NCI-H2196 treated with DMSO at 0.1 percent for 48 hours (cell line): ENCODE results near the gene CERS3.

Experiments
- DNase-seq: peaks from one replicate; lab custom pipeline; 2025; ENCODE audit not compliant: unreplicated experiment; lab: John Stamatoyannopoulos, UW

The CERS3 gene

DNA sequence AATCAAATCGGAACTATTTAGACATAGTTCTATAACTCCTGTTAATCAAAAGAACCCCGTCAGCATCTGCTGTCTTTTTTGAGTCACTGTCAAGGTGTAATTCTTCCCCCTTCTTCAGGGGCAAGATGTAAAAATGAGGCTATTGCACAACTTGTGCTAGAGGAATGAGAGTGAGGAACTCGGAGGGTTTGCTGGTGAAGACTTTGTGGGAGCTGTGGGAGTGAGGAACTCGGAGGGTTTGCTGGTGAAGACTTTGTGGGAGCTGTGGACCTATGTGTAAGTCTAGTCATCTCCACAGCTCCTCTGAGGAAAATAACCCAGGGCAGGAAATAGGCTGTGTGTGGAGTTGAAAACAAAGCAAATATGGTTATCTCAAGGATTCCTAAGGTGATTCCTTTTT is 2.5 kb upstream of the CERS3 start:
- DNase-seq = no peak

DNA sequence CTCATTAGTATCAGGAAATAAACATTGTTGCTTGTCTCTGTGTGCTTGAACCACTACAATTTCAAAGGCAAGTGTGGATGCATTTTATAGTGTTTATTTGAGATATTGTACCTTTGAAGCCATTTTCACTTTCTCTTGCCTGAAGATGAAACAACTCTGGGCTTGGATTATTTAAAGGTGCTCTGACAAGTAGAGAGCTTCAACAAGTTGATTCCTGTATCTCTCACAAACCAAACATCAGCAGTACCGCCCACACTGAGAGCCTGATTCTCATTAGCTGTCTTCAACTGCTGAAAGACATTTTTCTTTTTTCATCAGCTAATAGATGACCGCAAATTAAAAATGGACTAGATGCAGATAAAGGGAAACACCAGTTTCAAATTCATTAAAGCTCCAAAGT is 806 bp upstream of the CERS3 start:
- DNase-seq = no peak

DNA sequence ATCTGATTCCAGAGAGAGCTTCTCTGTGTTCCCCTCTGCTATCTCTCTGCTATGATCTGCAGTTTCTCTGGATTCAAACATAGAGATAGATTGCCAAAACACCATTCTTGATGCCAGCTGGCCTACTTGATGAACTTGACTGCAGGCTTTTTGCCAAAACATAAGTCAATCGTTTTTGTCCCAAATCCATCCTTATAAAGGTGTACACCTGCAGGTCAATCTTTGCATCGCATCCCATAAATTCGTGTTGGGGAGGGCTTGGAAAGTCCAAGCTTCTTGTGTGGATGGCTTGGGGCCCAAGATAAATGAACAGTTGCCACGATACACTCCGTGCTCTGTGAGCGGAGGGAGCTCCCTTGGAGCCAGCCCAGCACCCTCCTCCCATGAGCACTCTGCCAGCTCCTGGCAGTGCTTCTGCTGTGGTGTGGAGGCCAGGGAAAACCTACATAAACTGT is 2.7 kb downstream of the CERS3 start:
- DNase-seq = no peak

DNA sequence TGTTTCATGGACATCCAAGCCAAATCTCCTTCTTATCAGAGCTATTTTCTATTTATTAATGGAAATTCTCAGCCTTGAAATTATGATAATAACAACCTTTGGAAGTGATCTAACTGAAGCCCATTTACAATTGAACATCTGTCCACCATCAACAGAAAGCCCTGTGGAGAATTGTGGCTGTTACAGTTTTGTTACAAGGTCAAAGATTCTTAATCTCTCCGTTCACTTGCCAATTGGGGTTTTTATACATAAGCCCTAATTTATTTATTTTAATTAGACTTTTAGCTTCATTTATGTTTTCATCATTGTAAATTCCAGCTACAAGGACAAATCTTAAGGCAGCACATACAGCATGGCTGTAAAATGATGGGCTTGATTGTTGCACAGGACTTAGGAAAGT is 3.3 kb downstream of the CERS3 start:
- no peak for DNase-seq

DNA sequence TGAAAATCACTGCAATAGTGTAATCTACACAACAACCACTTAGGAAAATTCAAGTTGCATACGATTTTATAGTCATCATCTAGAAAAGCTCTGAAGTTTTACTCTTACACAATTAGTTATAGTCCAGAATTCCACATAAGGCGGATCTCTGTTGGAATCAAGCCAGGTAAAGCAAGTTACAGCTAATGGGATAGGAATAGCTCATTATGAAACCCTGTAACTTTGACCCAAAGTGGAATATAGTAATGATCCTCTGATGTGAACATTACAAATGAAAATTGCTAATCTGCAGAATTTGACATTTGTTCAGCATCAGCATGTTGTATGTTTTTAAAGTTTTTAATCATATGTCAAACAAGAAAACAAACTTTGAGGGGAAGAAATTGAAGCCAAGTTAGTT is 4.4 kb downstream of the CERS3 start:
- DNase-seq = no peak

DNA sequence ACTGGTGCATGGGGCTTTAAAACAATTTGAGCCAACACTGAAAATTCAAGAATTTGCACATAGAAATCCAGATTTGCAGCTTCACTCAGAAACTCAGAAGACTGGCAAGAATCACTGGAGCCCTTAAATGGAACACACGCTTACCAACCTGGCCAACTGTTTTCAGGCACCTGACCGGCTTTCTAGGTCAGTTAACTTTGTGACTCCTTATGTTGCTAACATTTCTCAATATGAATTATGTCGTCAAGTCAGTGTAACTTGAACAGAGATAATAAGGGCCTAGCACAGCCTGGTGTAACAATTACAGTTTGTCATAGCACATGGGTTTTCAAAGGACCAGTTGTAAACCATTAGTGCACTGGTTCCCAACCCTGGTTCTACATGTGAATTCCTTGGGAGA is 6.8 kb downstream of the CERS3 start:
- DNase-seq = no peak

DNA sequence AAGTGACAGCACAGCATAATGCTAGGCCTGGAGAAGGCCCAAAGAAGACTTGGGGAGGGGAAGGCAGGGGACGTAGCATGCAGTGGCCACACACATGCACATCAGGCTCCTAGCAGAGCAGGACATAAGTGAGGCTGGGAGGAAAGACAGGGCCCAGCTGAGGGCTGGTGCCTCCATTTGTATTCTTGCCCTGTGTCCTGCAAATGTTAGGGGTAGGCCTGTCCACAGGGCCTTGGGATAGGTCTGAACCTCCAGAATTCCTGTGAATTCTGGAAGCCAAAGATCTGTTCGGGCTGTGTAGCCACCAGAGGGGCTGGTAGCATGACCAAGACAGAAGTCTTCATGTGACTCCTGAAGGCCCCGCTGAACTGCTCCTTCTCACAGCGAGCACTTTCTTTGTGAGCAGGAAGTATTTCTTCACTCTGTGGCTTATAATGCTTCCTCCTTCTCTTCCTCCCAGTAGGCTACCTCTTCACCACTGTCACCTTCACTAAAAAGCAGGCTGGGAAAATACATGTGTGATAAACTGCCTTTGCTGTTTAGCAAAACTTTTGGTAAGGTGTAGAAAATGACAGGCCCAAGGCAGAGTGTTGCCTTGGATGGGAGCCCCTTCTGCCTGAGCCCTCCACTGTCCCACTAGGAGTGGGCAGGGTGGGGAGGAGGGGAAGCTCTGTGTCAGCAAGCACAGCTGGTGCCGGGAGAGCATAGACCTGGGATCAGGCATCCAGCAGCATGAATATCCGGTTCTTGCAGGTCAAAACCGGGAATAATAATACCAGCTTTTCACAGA is 8.4 kb downstream of the CERS3 start:
- no peak for DNase-seq

DNA sequence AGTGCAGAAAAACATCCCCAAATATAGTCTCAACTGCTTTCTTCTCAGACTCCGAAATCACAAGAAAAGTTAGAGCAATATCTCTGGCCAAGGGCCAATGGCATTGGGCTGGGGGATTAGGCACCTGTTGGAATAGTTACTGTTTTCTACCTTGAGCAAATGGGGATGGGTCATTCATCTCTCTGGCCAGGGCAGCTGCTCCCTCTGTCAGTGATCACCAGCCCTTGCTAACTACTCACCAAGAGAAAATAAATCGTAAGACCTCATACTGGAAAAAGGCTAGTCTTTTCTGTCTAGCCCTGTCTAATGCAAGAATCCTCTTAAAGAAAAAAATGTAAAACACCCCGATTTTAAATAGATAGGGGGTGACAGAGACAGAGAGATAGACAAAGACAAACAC is 10.9 kb downstream of the CERS3 start:
- DNase-seq = no peak

DNA sequence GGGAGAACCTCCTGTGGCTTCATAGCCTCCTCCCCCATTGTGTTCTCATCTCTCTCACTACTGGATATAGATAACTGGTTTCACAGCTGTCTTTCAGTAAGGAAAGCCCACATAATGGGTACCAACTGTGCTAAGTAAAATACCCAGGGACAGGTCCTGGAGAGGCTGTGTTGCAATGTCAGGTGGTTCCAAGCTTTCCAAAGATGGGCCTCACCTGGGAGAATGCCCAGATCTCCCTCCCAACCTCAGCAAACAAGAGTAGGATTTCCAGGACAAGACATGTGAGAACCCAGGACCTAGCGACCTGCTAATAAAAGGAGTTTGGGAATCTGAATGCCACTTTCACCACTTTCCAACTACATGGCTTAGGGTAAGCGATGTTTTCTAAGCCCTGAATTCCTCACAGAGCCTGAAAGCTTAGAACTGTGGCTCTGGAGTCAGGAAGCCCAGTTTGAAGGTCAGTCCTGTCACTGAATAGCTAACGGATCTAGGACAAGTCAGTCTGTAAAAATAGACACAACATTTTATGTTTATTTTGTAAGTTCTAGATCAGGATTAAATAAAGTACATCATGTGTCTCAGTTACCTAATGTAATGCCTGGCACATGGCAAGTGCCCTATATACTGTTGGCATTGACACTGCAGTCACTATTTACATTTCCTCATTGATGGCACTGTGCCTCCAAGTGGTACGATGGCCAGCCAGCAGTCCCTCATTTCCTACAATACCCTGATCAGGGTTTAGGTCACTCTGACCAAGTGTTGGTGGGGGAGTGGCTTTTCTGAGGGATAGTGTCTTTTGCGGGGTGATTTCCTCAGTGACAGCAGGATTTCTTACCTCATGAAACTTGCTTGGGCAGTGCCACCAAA is 11.9 kb downstream of the CERS3 start:
- no peak for DNase-seq

DNA sequence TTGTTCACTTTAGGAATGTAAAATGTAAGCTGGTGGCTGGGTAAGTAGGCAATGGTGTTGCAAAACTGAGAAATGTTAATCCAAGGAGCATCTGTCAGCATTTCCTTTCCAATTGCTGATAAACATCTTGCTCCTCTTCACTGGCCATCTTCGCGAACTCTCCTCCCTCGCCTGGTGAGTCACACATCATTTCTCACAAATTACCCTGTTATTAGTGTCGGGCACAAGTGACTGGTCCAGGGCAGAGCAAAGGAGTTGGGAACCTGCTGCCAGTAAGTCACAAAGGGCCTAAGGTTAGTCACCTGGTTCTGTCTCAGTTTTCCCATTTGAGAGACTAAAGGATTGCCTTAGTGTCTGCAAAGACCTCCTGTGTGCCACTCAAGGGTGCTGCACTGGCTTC is 13.0 kb downstream of the CERS3 start:
- no peak for DNase-seq

DNA sequence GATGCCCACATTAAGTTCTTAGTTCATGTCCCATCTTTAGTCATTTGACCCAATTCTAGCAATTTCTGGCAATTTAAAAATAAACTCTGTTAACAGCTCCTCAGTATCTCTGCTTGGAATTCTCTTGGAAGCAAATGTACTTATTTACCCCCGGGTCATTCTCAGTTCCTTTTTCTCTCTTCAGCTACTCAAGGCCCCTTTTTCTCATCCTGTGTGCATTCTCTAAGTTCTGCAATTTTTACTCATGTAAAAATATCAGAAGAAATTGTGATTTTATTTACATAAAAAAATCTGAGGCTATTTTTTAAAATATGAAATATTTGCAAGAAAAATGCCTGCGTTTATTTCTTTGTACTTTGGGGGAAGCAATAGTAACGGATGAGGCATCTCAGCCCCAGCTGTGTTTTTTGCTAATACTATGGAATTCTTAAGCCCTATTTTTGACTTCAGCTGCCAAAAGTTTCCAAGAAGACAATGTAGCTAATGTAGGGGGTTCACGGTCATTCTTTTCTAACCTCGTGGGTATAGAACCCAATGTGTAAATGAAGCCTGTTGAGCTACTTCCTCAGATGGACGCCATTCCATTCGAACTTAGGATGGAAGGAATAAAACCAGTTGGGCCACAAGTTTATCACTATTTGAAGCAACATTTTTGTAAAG is 20.0 kb downstream of the CERS3 start:
- no peak for DNase-seq

DNA sequence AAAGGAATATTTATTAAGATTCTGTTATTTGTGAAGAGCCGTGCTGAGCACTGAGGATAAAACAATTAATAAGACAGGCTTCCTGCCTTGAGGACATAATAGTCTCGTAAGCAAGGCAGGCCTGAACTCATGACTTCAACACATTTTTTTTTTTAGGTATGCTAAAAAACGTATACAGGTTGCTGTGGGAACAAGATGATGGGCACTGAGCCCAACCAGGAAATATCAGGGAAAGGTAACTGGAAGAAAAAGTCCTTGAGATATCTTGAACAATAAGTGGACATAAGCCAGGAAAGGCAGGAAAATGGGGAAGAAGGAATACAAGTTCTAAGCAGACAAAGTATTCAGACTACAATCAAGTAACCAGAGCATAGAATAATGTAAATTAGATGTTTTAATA is 26.1 kb downstream of the CERS3 start:
- no peak for DNase-seq

DNA sequence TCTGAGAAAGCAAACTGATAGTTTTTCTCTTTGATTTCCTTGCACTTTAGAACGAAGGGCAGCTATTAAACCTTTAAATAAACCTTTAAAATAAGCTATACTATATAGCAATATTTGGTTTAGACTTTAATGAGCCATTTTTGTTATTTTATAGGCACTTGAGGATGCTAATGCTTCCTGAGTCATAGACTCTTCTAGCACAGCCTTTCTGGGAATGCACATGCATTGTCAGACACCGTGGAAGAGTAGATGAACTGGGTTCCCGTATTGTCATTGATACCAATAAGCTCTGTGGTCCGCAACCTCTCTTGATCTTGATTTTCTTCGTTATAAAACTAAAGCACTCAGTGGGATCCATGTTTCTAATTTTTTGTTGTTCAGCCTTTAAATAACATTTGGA is 27.6 kb downstream of the CERS3 start:
- DNase-seq = no peak

DNA sequence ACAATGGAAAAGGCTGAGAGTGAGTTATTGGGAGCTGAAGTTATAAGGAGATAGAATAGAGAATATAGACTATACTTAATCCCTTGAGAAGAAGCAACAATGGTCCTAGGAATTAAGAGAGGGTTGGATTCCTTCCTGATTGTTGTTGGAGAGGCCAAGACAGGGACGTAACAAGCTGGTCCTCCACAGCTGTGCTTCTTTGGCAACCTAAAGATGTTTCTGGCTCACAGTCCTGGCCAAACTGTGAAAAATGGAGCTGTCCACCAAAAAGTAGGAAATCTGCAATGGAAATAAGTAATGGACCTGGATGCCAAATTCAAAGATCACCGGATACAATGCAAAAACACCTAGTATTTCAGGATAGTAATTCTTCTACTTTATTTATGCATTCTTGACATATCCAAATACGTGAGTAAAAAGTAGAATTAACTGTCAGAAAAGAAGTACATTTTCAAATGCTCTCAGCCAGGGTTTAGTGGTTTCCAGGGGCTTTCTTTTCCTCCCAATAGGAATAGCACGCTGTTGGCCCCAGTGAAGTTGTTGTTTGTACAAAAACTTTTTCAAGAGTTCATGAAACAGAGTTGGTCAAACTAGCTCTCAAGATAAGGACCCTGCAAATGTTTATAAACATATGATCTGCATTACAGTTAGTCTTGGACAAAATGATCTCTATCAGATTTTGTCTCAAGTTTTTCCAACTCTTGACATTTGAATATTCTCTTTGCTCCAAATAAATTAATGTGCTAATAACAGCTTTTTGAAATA is 28.3 kb downstream of the CERS3 start:
- DNase-seq = no peak

DNA sequence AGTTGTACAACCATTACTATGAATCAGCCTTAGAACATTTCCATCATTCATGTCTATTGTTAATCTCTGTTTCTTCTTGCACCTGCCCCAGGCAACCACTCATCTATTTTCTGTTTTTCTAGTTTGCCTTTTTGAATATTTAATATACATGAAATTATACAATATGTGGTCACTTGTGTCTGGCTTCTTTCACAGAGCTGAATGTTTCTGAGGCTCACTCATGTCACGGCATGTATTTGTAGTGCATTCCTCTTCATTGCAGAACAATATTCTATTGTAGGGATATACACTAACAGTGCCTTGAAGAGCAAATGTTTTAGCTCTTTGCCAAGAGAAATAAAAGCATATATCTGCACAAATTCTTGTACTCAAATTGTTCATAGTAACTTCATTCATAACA is 32.9 kb downstream of the CERS3 start:
- DNase-seq = no peak

DNA sequence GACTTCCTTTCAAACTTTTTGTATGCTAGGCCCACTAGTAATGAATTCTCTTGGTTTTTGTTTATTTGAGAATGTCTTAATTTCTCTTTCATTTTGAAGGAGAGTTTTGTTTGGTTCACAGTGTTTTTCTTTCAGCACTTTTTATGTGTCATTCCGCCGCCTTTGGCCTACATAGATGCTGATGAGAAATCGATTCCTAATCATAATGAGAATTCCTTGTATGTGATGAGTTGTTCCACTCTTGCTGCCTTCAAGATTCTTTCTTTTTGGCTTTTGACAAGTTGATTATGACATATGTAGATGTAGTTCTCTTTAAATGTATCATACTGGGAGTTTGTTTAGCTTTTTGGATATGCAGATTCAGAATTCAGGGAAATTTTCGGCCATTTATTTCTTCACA is 35.5 kb downstream of the CERS3 start:
- DNase-seq = no peak

DNA sequence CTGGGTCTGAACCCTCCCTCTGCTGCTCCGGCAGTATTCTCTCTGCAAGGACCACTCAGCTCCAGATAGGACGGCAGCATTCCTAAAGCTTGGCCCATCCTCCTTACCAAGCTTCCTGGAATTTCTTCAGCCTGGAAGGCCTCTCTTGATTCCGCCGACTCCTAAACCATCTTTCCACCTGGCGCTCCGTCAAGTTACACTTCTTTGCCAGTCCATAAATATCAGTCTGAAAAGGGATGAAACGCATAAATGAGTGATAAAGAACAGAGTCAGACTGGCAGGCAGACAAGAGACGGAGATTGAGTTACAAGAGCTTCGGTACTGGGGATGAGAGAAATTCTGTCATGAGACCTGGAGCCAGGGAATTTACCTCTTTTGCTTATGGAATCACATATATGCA is 44.3 kb downstream of the CERS3 start:
- no peak for DNase-seq

DNA sequence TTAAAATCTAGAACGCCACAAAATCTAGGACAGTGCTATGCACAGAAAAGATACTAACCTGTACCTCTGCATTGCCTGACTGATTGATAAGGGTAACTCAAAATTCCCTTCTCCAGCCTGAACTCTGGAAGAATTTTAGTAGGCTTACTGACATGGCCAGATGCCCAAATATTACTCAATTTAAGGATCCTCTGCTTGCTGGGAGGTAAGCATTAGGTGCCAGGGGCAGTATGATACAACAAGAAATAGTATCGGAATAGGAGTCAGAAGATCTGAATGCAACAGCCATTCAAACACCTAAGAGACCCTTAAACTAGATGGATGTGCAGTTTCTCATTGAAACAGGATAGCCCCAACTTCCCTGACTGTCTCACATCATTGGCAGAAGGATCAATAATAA is 45.4 kb downstream of the CERS3 start:
- no peak for DNase-seq

DNA sequence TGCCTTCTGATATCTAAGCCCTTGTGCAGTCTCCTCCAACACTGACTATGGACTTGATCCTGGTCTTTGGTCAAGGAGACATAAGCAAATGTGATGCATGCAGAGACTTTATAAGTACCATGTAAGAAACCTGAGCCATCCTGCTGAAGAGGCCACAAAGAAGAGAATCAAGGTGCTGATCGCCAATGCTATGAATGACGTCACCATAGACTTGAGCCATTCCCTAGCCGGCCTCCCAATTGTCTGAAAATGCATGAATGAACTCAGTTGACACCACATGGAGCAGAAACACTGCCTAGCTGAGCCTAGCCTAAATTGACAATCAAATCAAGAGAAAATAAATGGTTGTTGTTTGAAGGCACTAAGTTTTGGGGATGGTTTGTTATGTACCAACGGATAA is 51.9 kb downstream of the CERS3 start:
- DNase-seq = no peak

DNA sequence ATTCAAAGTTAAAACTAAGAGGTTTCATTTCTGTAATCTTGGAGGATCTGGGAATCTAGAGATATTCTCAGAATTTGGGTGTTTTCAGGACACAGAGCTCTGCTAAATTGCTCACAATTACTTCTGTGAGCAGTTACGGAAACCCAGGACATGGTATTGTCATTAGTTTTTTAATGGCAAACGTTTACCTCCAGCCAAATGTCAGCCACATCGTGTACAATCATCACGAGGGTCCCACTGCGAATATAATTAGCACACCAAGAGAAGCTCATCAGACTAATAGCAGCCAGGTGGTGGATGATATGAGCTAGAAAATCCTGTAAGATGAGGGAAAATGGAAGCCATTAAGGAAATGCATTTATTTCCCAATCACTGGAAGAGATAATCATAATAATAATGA is 56.0 kb downstream of the CERS3 start:
- no peak for DNase-seq

DNA sequence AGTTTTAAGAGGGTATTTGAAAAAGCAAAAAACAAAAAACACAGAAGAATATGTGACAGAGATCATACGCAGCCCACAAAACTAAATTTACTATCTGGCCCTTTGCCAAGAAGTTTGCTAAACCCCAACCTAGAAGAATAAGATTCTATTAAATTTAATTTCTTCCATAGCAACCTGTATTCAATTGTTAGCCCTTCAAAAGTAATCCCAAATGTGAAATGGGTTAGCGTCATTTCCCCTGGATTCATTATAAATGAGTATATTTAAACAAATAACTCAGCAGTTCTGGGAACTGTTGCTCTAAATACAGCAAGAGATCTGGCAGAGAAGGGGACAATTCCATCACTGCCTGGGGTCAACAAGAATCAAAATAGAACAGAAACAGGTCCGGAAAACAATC is 56.8 kb downstream of the CERS3 start:
- no peak for DNase-seq
